ENCODE measurements around the gene SDK1. TPM values are rescaled to one million over a fixed set of nuclear protein-coding genes. Genes with fewer than 3 reads are reported as not detected.

The SDK1 gene
- total RNA-seq, 1 donor from 2014 or later: 37.6 TPM

- no peaks in the 10 kb centered on the region for H3K27me3 Mint-ChIP-seq
- no peak overlapping the region for H3K4me3 Mint-ChIP-seq (ENCODE audit: low read depth)
- DNase-seq (ENCODE audit: low spot score, unreplicated experiment): no peak
- no peak for TF ChIP-seq CTCF (IDR thresholded peaks at IDR 0.05; ENCODE audit: unreplicated experiment)
- H3K9me3 Mint-ChIP-seq (ENCODE audit: low read depth): no peaks in the 10 kb centered on the region
- H3K36me3 Mint-ChIP-seq (ENCODE audit: insufficient read depth): peaks cover 13% of the 10 kb centered on the region
- peaks cover under 1% of the 10 kb centered on the region for H3K4me1 Mint-ChIP-seq (ENCODE audit: low read depth)
- H3K27ac Mint-ChIP-seq: no peak overlapping the region
Measured at GRCh38 chr7:4066206-4066605, 765.2 kb downstream of the SDK1 start.

GRCh38 chr7:4066626-4067475, 765.8 kb downstream of the SDK1 start:
- peaks cover 4% of the 10 kb centered on the region for H3K4me1 Mint-ChIP-seq (ENCODE audit: low read depth)
- H3K36me3 Mint-ChIP-seq (ENCODE audit: insufficient read depth): peaks cover 13% of the 10 kb centered on the region
- no peaks in the 10 kb centered on the region for H3K27me3 Mint-ChIP-seq
- H3K9me3 Mint-ChIP-seq (ENCODE audit: low read depth): no peaks in the 10 kb centered on the region
- no peak overlapping the region for H3K4me3 Mint-ChIP-seq (ENCODE audit: low read depth)
- DNase-seq (ENCODE audit: low spot score, unreplicated experiment): no peak
- H3K27ac Mint-ChIP-seq: no peak overlapping the region
- no peak for TF ChIP-seq CTCF (IDR thresholded peaks at IDR 0.05; ENCODE audit: unreplicated experiment)

DNA sequence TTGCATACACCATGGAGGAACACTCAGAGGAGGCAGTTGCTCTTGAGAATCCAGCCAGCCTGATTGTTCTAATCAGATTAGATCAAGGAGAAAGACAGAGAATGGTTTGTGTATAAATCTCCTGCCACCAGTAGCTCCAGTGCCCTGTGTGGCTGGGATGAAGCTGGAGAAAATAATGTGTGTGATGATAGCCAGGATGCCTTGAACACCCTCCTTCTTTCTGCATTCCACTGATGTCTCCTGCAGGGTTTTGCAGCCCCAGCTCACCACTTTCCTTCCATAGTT, 766.4 kb downstream of the SDK1 start:
- Mint-ChIP-seq H3K4me1 (ENCODE audit: low read depth) (peaks cover 7% of the 10 kb centered on the region), H3K9me3 (ENCODE audit: low read depth) (no peaks in the 10 kb centered on the region), H3K27me3 (no peaks in the 10 kb centered on the region), H3K36me3 (ENCODE audit: insufficient read depth) (peaks cover 12% of the 10 kb centered on the region), H3K4me3 (ENCODE audit: low read depth) (no peak overlapping the region), H3K27ac (no peak overlapping the region)
- no peak for TF ChIP-seq CTCF (IDR thresholded peaks at IDR 0.05; ENCODE audit: unreplicated experiment)
- DNase-seq (ENCODE audit: low spot score, unreplicated experiment): no peak

- H3K27me3 Mint-ChIP-seq: no peaks in the 10 kb centered on the region
- no peak for DNase-seq (ENCODE audit: low spot score, unreplicated experiment)
- no peaks in the 10 kb centered on the region for H3K9me3 Mint-ChIP-seq (ENCODE audit: low read depth)
- no peak overlapping the region for H3K27ac Mint-ChIP-seq
- TF ChIP-seq CTCF (IDR thresholded peaks at IDR 0.05; ENCODE audit: unreplicated experiment): no peak
- no peak overlapping the region for H3K4me3 Mint-ChIP-seq (ENCODE audit: low read depth)
- peaks cover 7% of the 10 kb centered on the region for H3K4me1 Mint-ChIP-seq (ENCODE audit: low read depth)
- peaks cover 9% of the 10 kb centered on the region for H3K36me3 Mint-ChIP-seq (ENCODE audit: insufficient read depth)
Measured at GRCh38 chr7:4067874-4068273, 766.8 kb downstream of the SDK1 start.

DNA sequence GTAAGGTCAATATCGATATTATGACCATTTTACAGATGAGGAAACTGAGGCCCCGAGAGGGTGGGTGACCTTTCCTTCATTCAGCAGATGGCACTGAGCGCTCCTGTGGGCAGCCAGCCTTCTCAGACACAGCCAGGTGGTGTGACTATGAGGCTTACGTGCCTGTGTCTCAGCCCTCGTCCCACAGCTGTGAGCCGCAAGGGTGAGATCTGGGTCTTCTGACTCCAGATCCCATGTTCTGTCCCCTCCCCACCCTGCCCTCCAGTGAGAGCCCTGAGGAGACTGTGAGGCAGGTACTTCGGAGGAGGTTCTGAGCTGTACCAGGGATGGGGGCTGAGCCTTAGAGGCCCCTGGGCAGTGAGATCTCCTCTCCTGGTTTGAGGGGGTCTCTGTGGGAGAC, 767.2 kb downstream of the SDK1 start:
- Mint-ChIP-seq H3K27ac (no peak overlapping the region), H3K4me1 (ENCODE audit: low read depth) (peaks cover 7% of the 10 kb centered on the region), H3K4me3 (ENCODE audit: low read depth) (no peak overlapping the region), H3K9me3 (ENCODE audit: low read depth) (no peaks in the 10 kb centered on the region), H3K27me3 (no peaks in the 10 kb centered on the region), H3K36me3 (ENCODE audit: insufficient read depth) (peaks cover 8% of the 10 kb centered on the region)
- no peak for TF ChIP-seq CTCF (IDR thresholded peaks at IDR 0.05; ENCODE audit: unreplicated experiment)
- no peak for DNase-seq (ENCODE audit: low spot score, unreplicated experiment)
